ENCODE measurements around the gene WASHC3.
"Not testable (repeated sequence)": the region's sequence is repeated elsewhere in the genome, so short reads cannot be mapped to it uniquely, and the experiment has no call there.

The WASHC3 gene

GRCh38 chr12:102050660-102051430, 10.9 kb downstream of the WASHC3 start:
- no peak for DNase-seq

GRCh38 chr12:102043928-102044327, 17.9 kb downstream of the WASHC3 start:
- DNase-seq, result no peak

DNA sequence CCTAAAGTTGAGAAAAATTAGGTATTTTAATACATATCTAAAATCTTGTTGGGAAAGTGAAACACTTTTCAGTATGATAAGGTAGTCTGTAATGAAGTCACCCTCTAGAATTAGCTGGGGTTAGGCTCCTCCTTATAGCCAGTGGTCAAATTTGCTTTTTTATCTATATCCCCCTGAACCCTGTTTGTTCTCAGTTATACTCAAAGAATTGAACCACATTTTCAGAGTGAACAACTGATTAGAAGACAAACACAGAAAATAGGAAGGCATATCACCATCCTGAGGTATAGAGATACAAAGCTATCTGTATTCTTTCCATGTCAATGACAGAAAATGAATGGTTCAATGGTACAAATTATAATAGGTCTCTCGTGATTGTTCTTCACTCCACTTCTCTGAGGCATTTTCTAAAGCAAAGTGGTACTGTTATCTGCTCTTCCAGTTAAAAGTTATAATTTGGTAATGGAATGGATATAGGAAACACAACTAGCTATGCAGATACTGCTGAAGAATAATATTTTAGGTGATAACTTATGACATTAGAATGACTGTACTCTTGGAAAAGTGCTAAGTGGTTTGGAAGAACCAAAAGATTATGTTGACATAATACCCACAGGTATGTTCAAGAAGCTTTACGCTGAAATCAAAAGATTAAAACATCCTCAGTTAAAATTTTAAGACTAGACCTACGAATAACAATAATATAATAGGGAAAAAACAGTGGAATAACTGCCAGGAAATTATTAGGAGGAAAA, 27.6 kb downstream of the WASHC3 start:
- DNase-seq, result no peak

- DNase-seq, result no peak
These were observed 29.9 kb downstream of the WASHC3 start for GRCh38 chr12:102031852-102032251.

DNA sequence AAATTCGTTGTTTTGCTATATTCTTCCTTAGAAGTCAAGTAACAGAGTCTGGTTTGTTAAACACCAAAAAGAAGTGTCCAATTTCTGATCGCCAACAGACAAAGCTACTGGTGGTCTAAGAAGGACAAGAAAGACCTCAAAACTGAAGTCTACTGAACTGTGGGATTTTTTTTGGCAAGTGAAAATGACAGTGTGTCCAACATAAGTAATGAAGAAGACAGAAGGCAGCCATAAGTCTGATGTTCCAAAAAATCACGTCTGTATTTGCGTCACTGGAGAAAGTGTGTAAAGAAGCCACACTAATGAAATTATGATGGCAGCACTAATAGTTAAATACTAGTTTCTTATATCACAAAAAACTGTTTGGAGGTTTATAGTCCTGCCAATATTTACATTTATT, 32.6 kb downstream of the WASHC3 start:
- DNase-seq, result no peak

DNA sequence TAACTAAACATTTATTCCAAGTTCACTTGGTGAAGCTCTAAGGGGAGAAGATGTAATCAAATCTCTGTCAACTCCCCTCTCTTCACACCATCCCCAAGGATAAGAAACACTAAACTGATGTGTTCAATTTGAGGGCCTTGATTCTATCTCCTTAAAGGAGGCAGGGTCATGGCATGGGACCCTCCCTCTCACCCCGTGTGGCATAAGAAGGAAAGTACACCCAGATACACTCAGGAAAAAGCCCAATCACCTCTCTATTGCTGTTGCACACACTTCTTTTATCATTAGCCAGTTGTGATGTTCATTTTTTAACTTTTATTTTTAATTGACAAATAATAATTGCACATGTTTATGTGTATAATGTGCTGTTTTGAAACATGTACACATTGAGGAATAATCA, 35.1 kb downstream of the WASHC3 start:
- no peak for DNase-seq

GRCh38 chr12:102024765-102025164, 37.0 kb downstream of the WASHC3 start:
- DNase-seq, result no peak

GRCh38 chr12:102023343-102023930, 38.4 kb downstream of the WASHC3 start:
- DNase-seq, result no peak

- DNase-seq, result no peak
These were observed 39.5 kb downstream of the WASHC3 start for GRCh38 chr12:102022286-102022685.

DNA sequence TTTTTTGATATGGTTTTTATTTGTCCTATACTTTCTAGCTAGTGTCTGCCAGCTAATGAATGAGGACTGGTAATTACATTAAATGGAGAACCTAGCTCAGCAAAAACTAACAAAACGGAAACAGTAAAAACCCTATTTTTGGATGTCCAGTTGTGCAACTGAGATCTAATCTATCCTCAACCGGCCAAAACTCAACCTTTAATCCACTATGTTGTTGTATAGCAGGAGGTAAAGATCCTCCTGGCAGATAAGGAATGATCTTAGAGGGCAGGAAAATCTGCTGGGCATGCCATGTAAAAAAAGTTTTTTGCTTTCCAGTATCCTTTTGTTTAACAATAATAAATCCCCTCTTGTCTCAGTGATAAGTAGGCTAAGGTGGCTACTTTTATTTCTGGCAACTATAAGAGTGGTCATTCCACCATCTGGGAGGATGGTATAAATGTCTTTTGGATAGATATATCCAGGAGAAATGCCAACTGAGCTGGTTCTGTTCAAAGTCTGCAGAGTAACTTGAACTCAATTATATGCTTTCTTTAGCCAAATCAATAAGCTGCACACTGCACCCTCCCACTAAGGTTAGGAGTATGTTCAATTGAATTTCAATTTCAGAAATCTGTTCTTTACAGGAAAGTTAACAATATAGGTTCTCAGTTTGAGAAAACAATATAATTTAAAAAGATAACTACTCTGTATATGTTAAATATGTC, 40.1 kb downstream of the WASHC3 start:
- no peak for DNase-seq

GRCh38 chr12:102018607-102019006, 43.2 kb downstream of the WASHC3 start:
- not testable (repeated sequence) for DNase-seq

DNA sequence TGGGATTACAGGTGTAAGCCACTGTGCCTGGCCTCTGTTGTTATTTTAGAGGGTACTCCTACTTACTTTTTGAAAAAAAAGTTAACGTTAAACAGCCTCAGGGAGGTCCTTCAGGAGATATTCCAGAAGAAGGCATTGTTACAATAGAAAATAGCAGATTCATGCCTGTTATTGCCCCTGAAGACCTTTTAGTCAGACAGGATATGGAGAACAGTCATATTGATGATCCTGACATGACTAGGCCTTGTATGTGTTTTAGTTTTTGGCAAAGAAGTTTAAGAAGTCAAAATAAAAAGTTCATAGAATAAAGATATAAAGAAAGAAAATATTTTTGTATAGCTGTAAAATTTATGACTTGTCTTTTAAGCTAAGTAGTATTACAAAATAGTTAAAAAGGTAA, 45.3 kb downstream of the WASHC3 start:
- no peak for DNase-seq

DNA sequence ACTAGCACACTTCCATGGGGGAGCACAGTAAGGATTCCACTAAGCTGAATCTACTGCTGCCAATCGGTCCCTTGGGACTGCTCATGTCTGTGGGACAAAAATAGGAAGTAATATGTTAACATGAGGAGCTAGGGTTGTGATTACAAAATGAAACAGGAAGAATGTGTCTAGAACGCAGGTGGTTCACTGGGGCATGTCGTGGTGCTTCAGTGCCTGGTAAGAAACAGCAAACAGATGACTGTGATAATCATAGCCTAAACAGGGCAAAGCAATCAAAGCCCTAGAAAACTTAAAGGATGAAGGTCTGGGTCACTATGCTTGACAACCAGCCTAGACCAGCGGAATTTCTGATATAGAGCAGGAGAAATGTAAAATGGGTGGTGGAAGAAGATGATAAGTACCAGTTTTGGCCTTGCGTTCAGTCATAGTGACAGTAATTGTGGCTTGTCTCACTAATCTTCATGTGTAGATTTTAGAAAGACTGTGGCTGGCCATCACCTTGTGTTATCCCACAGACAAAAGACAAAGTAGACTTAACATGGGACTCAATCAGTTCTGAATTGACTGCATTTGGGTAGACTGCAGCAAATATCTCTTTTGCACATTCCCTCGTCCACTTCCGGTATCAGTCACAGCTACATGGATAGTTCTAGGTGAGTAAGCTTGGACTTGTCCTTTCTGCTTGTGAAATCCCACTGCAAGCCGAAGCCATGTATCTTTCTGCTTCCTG, 51.4 kb downstream of the WASHC3 start:
- no peak for DNase-seq

GRCh38 chr12:102009796-102010195, 52.0 kb downstream of the WASHC3 start:
- DNase-seq, result no peak

DNA sequence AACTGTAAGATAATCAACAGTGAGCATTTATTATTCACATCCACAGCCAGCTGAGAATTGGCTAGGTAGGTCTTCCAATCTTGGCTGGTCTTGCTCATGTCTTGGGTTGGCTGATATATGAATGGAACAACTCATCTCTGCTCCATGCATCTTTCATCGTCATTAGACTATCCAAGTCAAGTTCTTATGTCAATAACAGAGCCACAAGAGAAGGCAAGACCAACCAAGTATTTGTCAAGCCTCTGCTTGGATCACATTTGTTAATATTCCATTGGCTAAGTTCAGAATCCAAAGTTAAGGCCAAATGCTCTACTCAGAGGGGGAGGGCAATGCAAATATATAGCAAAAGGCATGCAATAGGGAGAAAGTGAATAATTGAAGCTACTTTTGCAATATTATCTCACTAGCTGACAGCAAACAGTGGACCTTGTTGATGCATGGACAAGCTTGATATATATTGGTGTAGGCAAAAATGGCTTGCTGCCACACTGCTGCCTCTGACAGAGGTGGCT, 53.1 kb downstream of the WASHC3 start:
- DNase-seq, result no peak

- no peak for DNase-seq
These were observed 56.5 kb downstream of the WASHC3 start for GRCh38 chr12:102005256-102005655.

DNA sequence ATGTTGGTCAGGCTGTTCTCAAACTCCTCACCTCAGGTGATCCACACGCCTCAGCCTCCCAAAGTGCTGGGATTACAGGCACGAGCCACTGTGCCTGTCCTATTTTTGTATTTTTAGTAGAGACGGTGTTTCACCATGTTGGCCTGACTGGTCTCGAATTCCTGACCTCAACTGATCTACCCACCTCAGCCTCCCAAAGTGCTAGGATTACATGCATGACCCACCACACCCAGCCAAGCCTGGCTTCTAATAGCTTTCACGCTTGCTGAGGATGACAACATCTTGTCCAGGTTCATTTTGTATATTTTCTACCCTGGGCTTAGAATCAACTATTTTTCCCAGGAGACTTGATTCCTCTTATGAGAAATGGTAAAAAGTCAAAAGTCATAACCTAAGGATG, 64.7 kb downstream of the WASHC3 start:
- DNase-seq, result no peak

GRCh38 chr12:101995684-101996083, 66.1 kb downstream of the WASHC3 start:
- DNase-seq, result no peak

- no peak for DNase-seq
These were observed 69.7 kb downstream of the WASHC3 start for GRCh38 chr12:101992091-101992490.

GRCh38 chr12:101982307-101982706, 79.5 kb downstream of the WASHC3 start:
- DNase-seq, result no peak

GRCh38 chr12:101981868-101982267, 79.9 kb downstream of the WASHC3 start:
- no peak for DNase-seq

- no peak for DNase-seq
These were observed 93.0 kb downstream of the WASHC3 start for GRCh38 chr12:101968770-101969169.
